Measurements from ENCODE around the gene NCBP2L. TPM values are rescaled to one million over a fixed set of nuclear protein-coding genes. Genes with fewer than 3 reads are reported as not detected.

The NCBP2L gene
- not detected for polyA plus RNA-seq (2013, experiment 1 of 2)
- not detected for polyA plus RNA-seq (2013, experiment 2 of 2)

- no peak within 1 kb of the TSS for H3K14ac ChIP-seq (ENCODE audit: low read length)
- H2AFZ ChIP-seq (ENCODE audit: low read length): peak within 1 kb of the TSS; percentile 89
- H3K23ac ChIP-seq (ENCODE audit: low read depth, low read length, poor library complexity): no peak within 1 kb of the TSS
- H2BK5ac ChIP-seq (ENCODE audit: low read length): no peak within 1 kb of the TSS
- no peak within 1 kb of the TSS for H4K8ac ChIP-seq (ENCODE audit: low read depth, low read length)
- no peak within 1 kb of the TSS for H3K27ac ChIP-seq (replicated peaks; ENCODE audit: low read length)
- H3K79me1 ChIP-seq (ENCODE audit: low read depth, low read length): no peaks in the 10 kb centered on the region
- H3K4me1 ChIP-seq (ENCODE audit: control insufficient read depth in 2 of 2, insufficient read depth in 1 of 2, low read depth in 1 of 2, low read length in 2 of 2): peaks cover 3 to 7% of the 10 kb centered on the region in 2 donors
- no peaks in the 10 kb centered on the region for H3K36me3 ChIP-seq (replicated peaks in 1 of 2; ENCODE audit: control insufficient read depth in 2 of 2, insufficient read depth in 2 of 2, low read length in 2 of 2)
- no peak within 1 kb of the TSS for H3K18ac ChIP-seq (ENCODE audit: low read length)
- H3K9ac ChIP-seq (ENCODE audit: low read depth, low read length, poor library complexity): no peak within 1 kb of the TSS
- no peak within 1 kb of the TSS for H3K4me3 ChIP-seq (ENCODE audit: low read length in 2 of 2)
- H3K4me2 ChIP-seq (ENCODE audit: insufficient read depth, low read length, poor library complexity, severe bottlenecking): peak within 1 kb of the TSS; percentile 45
- no peak within 1 kb of the TSS for H2AK5ac ChIP-seq (ENCODE audit: low read depth, low read length)
- H4K91ac ChIP-seq (ENCODE audit: low read depth, low read length, poor library complexity): no peak within 1 kb of the TSS
- DNase-seq (ENCODE audit: low spot score): no peak
- no peak within 1 kb of the TSS for H3K4ac ChIP-seq (ENCODE audit: low read length)
- H2BK120ac ChIP-seq (ENCODE audit: low read depth, low read length): no peak within 1 kb of the TSS
- no peak within 1 kb of the TSS for H2BK15ac ChIP-seq (ENCODE audit: low read length)
- no peak within 1 kb of the TSS for H2BK12ac ChIP-seq (ENCODE audit: low read length)
- no peaks in the 10 kb centered on the region for H3K9me3 ChIP-seq (replicated peaks in 1 of 2; ENCODE audit: control insufficient read depth in 2 of 2, insufficient read depth in 1 of 2, low read depth in 1 of 2, low read length in 2 of 2)
- peaks cover 2 to 44% (median 29%) of the 10 kb centered on the region in 3 experiments for H3K27me3 ChIP-seq (ENCODE audit: control insufficient read depth in 3 of 3, insufficient read depth in 3 of 3, low read depth in 1 of 3, low read length in 3 of 3)
- no CpG with 5 or more reads among the region's 6 CpGs for WGBS, 2 donors (ENCODE audit: extremely low coverage in 2 of 2, insufficient read length in 2 of 2, insufficient replicate concordance in 1 of 2)
Measured at GRCh38 chrX:107777536-107777832, at the start of gene NCBP2L. Gene NCBP2L (plus strand): TSS chrX:107777733. CDS start chrX:107794221, 16,488 bp downstream.

GRCh38 chrX:107728371-107729099, 49.0 kb upstream of the NCBP2L start:
- H2BK5ac ChIP-seq (ENCODE audit: low read length): no peak overlapping the region
- no peak overlapping the region for H4K8ac ChIP-seq (ENCODE audit: low read depth, low read length)
- H3K4me1 ChIP-seq (ENCODE audit: control insufficient read depth in 2 of 2, insufficient read depth in 1 of 2, low read depth in 1 of 2, low read length in 2 of 2): peaks cover 0 to 6% of the 10 kb centered on the region in 2 donors
- no peak overlapping the region for H3K27ac ChIP-seq (replicated peaks; ENCODE audit: low read length)
- H2BK12ac ChIP-seq (ENCODE audit: low read length): no peak overlapping the region
- H3K14ac ChIP-seq (ENCODE audit: low read length): no peak overlapping the region
- H3K79me1 ChIP-seq (ENCODE audit: low read depth, low read length): no peaks in the 10 kb centered on the region
- no peak overlapping the region for H2AK5ac ChIP-seq (ENCODE audit: low read depth, low read length)
- no CpG with 5 or more reads among the region's 4 CpGs for WGBS, 2 donors (ENCODE audit: extremely low coverage in 2 of 2, insufficient read length in 2 of 2, insufficient replicate concordance in 1 of 2)
- H2AFZ ChIP-seq (ENCODE audit: low read length): no peak overlapping the region
- H3K18ac ChIP-seq (ENCODE audit: low read length): no peak overlapping the region
- H3K36me3 ChIP-seq (replicated peaks in 1 of 2; ENCODE audit: control insufficient read depth in 2 of 2, insufficient read depth in 2 of 2, low read length in 2 of 2): no peaks in the 10 kb centered on the region
- no peak for DNase-seq (ENCODE audit: low spot score)
- peaks cover 0 to 19% (median 0%) of the 10 kb centered on the region in 3 experiments for H3K27me3 ChIP-seq (ENCODE audit: control insufficient read depth in 3 of 3, insufficient read depth in 3 of 3, low read depth in 1 of 3, low read length in 3 of 3)
- no peak overlapping the region for H3K23ac ChIP-seq (ENCODE audit: low read depth, low read length, poor library complexity)
- H3K9me3 ChIP-seq (replicated peaks in 1 of 2; ENCODE audit: control insufficient read depth in 2 of 2, insufficient read depth in 1 of 2, low read depth in 1 of 2, low read length in 2 of 2): no peaks in the 10 kb centered on the region
- no peak overlapping the region for H4K91ac ChIP-seq (ENCODE audit: low read depth, low read length, poor library complexity)
- H3K4me3 ChIP-seq (ENCODE audit: low read length in 2 of 2): no peak overlapping the region
- H3K4me2 ChIP-seq (ENCODE audit: insufficient read depth, low read length, poor library complexity, severe bottlenecking): no peak overlapping the region
- H2BK15ac ChIP-seq (ENCODE audit: low read length): no peak overlapping the region
- no peak overlapping the region for H3K4ac ChIP-seq (ENCODE audit: low read length)
- no peak overlapping the region for H2BK120ac ChIP-seq (ENCODE audit: low read depth, low read length)
- H3K9ac ChIP-seq (ENCODE audit: low read depth, low read length, poor library complexity): no peak overlapping the region

GRCh38 chrX:107729558-107730297, 47.8 kb upstream of the NCBP2L start:
- no peak for DNase-seq (ENCODE audit: low spot score)
- no CpG with 5 or more reads among the region's 8 CpGs for WGBS, 2 donors (ENCODE audit: extremely low coverage in 2 of 2, insufficient read length in 2 of 2, insufficient replicate concordance in 1 of 2)

GRCh38 chrX:107730298-107730655, 47.3 kb upstream of the NCBP2L start:
- no peaks in the 10 kb centered on the region for H3K36me3 ChIP-seq (replicated peaks in 1 of 2; ENCODE audit: control insufficient read depth in 2 of 2, insufficient read depth in 2 of 2, low read length in 2 of 2)
- H3K14ac ChIP-seq (ENCODE audit: low read length): no peak overlapping the region
- no peak for DNase-seq (ENCODE audit: low spot score)
- no peaks in the 10 kb centered on the region for H3K9me3 ChIP-seq (replicated peaks in 1 of 2; ENCODE audit: control insufficient read depth in 2 of 2, insufficient read depth in 1 of 2, low read depth in 1 of 2, low read length in 2 of 2)
- no peaks in the 10 kb centered on the region for H3K79me1 ChIP-seq (ENCODE audit: low read depth, low read length)
- H2BK5ac ChIP-seq (ENCODE audit: low read length): no peak overlapping the region
- H3K23ac ChIP-seq (ENCODE audit: low read depth, low read length, poor library complexity): no peak overlapping the region
- H2BK120ac ChIP-seq (ENCODE audit: low read depth, low read length): no peak overlapping the region
- H3K27me3 ChIP-seq (ENCODE audit: control insufficient read depth in 3 of 3, insufficient read depth in 3 of 3, low read depth in 1 of 3, low read length in 3 of 3): peaks cover 0 to 18% (median 0%) of the 10 kb centered on the region in 3 experiments
- no peak overlapping the region for H4K8ac ChIP-seq (ENCODE audit: low read depth, low read length)
- no CpG with 5 or more reads among the region's 1 CpG for WGBS, 2 donors (ENCODE audit: extremely low coverage in 2 of 2, insufficient read length in 2 of 2, insufficient replicate concordance in 1 of 2)
- no peak overlapping the region for H4K91ac ChIP-seq (ENCODE audit: low read depth, low read length, poor library complexity)
- peaks cover 0 to 6% of the 10 kb centered on the region in 2 donors for H3K4me1 ChIP-seq (ENCODE audit: control insufficient read depth in 2 of 2, insufficient read depth in 1 of 2, low read depth in 1 of 2, low read length in 2 of 2)
- H3K4me2 ChIP-seq (ENCODE audit: insufficient read depth, low read length, poor library complexity, severe bottlenecking): no peak overlapping the region
- H2AFZ ChIP-seq (ENCODE audit: low read length): no peak overlapping the region
- no peak overlapping the region for H3K4me3 ChIP-seq (ENCODE audit: low read length in 2 of 2)
- H2BK15ac ChIP-seq (ENCODE audit: low read length): no peak overlapping the region
- H3K27ac ChIP-seq (replicated peaks; ENCODE audit: low read length): no peak overlapping the region
- H3K18ac ChIP-seq (ENCODE audit: low read length): no peak overlapping the region
- H2AK5ac ChIP-seq (ENCODE audit: low read depth, low read length): no peak overlapping the region
- no peak overlapping the region for H3K9ac ChIP-seq (ENCODE audit: low read depth, low read length, poor library complexity)
- no peak overlapping the region for H2BK12ac ChIP-seq (ENCODE audit: low read length)
- no peak overlapping the region for H3K4ac ChIP-seq (ENCODE audit: low read length)

More at GRCh38 chrX:107729558-107730297, 47.8 kb upstream of the NCBP2L start:
- H2BK5ac ChIP-seq (ENCODE audit: low read length): no peak overlapping the region
- no peaks in the 10 kb centered on the region for H3K79me1 ChIP-seq (ENCODE audit: low read depth, low read length)
- no peak overlapping the region for H3K4me3 ChIP-seq (ENCODE audit: low read length in 2 of 2)
- no peak overlapping the region for H2BK12ac ChIP-seq (ENCODE audit: low read length)
- no peak overlapping the region for H2BK15ac ChIP-seq (ENCODE audit: low read length)
- no peak overlapping the region for H3K14ac ChIP-seq (ENCODE audit: low read length)
- H3K9ac ChIP-seq (ENCODE audit: low read depth, low read length, poor library complexity): no peak overlapping the region
- H3K9me3 ChIP-seq (replicated peaks in 1 of 2; ENCODE audit: control insufficient read depth in 2 of 2, insufficient read depth in 1 of 2, low read depth in 1 of 2, low read length in 2 of 2): no peaks in the 10 kb centered on the region
- no peak overlapping the region for H2BK120ac ChIP-seq (ENCODE audit: low read depth, low read length)
- no peak overlapping the region for H2AK5ac ChIP-seq (ENCODE audit: low read depth, low read length)
- no peak overlapping the region for H3K23ac ChIP-seq (ENCODE audit: low read depth, low read length, poor library complexity)
- H4K8ac ChIP-seq (ENCODE audit: low read depth, low read length): no peak overlapping the region
- H3K27me3 ChIP-seq (ENCODE audit: control insufficient read depth in 3 of 3, insufficient read depth in 3 of 3, low read depth in 1 of 3, low read length in 3 of 3): peaks cover 0 to 21% (median 0%) of the 10 kb centered on the region in 3 experiments
- H3K4me1 ChIP-seq (ENCODE audit: control insufficient read depth in 2 of 2, insufficient read depth in 1 of 2, low read depth in 1 of 2, low read length in 2 of 2): peaks cover 0 to 6% of the 10 kb centered on the region in 2 donors
- H3K4ac ChIP-seq (ENCODE audit: low read length): no peak overlapping the region
- H4K91ac ChIP-seq (ENCODE audit: low read depth, low read length, poor library complexity): no peak overlapping the region
- H3K4me2 ChIP-seq (ENCODE audit: insufficient read depth, low read length, poor library complexity, severe bottlenecking): no peak overlapping the region
- no peak overlapping the region for H2AFZ ChIP-seq (ENCODE audit: low read length)
- no peak overlapping the region for H3K18ac ChIP-seq (ENCODE audit: low read length)
- no peak overlapping the region for H3K27ac ChIP-seq (replicated peaks; ENCODE audit: low read length)
- H3K36me3 ChIP-seq (replicated peaks in 1 of 2; ENCODE audit: control insufficient read depth in 2 of 2, insufficient read depth in 2 of 2, low read length in 2 of 2): no peaks in the 10 kb centered on the region
